Medulla oblongata (tissue), 1 donor: ENCODE results near the gene TRAF3.
"Not testable (repeated sequence)": the region's sequence is repeated elsewhere in the genome, so short reads cannot be mapped to it uniquely, and the experiment has no call there.

Source experiments
- DNase-seq: peaks from one replicate; pipeline ENCODE4 v3.0.0-alpha.2; 2015; ENCODE audit errors: extremely low spot score

TRAF3 gene

DNA sequence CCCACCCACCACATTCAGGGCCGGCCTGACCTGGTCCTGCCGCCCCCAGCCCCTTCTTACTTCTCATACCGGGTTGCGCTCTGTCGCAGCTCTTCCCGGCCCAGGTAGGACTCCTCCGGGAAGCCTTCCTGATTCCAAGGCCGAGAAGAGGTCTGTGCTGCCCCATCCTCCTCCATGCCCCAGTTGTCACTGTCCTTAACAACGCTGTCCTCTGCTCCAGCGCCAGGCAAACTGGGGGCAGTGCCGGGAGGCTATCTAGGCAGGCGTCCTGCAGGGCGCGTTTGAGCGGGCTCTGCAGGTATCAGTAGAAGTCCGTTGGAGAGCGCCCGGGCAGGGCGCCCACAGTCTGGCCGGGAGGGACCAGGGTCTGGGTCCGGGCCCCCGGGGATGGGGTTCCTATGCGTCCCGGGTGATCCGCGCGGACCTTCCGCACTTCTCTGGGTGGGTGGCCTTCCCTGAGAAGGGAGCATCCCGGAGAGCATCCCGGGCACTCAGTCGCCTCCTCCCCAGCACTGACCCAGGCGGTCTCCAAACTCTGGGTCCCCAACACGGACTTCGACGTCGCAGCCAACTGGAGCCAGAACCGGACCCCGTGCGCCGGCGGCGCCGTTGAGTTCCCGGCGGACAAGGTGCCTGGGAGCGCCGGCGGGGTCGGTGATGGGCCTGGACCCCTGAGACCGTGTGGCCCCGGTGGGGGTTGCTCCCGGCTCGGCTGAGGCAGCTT lies 146.1 kb downstream of the TRAF3 start:
- DNase-seq = no peak

DNA sequence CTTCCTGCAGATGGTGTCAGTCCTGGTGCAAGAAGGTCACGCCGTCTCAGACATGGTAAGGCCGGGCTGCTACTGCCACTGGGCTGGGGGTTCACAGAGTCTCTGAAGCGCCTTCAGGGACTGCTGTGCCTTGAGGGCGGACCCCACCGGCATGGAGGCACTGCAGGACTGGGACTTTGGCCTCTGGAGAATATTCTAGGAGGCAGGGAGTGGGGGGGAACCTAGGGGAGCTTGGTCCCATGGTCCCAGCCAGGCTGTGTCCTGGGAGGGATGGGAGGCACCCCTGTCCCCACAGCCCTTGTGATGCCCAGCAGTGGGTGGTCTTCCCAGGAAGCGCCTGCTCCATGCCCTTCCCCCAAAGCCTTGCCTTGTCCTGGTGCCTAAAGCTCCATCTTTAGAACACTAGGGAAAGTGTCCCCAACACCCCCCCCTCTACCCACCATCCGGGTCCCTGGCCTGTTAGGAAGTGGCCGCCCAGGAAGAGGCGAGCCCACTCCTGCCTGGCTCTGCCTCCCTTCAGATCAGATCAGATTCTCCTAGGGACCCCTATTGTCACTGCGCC lies 146.8 kb downstream of the TRAF3 start:
- no peak for DNase-seq

DNA sequence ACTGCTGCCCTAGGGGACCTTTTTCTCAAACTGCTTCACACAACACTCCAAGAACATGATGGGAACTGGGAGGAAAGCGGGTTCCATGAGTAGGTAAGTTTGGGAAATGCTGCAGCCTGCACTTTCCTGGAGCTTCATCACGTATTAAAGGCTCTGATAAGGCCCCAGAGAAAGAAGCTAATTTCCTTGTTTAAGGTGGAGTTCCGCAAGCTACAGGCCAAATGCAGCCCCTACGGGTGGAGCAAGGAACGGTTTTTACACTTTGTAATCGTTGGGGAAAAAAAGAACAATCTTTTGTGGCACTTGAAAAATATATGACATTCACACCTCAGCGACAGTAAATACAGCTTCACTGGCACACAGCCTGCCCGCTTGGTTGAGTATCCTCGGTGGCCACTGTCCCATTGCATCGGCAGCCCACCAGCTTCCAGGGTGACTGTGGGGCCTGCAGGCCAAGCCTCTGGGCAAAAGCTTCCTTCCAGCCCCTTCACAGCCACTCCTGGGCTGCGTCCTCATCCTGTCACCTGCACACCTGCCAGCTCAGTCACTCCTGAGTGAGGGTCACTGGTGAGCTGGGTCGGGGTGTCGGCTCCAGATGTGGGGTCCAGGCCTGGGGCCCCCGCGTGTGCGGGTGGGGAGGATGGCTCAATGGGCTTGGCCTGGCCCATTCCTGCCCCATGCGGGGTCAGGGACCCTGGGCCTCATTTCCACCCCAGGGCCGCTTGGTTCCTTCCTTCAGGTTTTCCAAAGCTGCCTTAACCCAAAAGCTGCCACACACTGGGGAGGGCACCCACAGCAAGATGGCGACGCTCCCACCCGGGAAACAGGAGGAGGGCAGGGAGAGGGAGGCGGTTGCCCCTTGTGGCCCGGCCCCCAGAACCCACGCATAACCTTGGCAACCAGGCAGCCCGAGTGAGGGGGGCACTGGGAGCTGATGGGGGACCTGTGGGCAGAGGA lies 147.7 kb downstream of the TRAF3 start:
- DNase-seq = no peak

DNA sequence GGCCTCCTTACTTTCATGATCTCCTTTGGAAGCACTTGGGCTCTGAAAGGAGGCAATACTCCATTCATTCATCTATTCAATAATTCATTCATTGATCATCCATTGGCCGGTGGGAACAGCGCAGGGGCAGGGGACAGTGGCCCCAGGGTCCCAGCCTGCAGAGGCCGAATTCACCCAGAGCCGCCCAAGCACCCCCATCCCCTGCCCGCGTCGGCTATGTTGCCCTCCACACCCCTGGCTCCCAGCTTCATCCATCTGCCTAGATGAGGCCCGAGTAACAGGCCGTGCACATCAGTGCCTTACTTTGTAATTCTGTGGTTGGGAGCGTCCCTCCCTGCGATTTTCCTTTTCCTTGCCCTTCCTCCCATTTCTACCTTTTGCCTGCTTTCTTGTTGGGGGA lies 148.4 kb downstream of the TRAF3 start:
- no peak for DNase-seq

DNA sequence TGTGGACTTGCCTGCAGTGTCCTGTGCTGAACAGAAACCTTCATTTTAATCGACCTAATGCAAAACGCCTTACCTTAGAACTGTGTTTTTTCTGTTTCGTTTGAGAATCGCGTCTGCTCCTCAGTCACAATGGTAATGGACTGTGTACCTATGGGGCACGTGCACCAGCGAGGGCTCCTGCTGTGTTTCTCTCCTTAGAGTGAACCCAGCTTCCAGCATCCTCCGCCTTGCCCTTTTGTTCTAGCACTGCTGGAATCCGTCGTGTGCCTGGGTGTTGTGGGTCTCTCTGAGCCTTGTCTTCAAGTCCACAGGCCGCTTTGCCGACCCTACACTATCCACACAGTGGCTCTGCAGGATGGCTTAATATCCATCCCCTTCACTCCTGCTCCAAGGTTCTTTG lies 148.9 kb downstream of the TRAF3 start:
- DNase-seq = no peak

DNA sequence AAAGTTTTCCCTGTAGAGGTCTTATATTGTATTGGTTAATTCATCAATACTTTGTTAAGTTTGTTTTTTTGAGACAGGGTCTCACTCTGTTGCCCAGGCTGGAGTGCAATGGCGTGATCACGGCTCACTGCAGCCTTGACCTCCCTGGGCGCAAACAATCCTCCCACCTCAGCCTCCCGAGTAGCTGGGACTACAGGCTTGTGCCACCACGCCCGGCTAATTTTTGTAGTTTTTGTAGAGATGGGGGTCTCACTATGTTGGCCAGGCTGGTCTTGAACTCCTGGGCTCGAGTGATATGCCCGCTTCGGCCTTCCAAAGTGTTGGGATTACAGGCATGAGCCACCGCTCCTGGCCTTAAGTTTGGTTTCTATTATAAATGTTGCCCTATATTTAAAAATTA lies 149.6 kb downstream of the TRAF3 start:
- DNase-seq = not testable (repeated sequence)

DNA sequence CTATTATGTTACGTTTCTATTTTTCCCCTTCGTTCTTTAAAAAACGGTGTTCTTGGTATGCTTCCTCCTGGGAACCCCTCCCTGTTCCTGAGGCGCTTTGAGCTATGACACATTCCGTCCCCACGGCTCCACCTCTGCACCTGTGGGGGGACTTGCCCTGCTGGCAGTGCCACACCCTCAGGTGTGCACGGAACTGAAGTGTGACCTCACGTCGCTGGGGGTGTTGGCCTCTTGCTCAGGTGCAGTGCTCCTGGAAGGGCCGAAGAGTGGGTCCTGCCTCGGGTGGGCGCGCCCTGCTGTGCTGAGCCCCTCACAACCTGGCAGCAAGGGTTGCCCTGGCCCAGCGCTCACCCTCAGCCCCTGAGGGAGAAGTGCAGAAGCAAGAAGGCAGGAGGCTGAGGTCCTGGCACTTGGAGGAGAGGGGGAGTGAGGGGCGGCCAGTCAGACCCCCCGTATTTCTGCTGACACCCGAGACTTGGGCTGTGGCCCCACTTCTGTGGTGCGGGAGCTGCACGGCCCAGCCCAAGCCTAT lies 150.2 kb downstream of the TRAF3 start:
- no peak for DNase-seq

DNA sequence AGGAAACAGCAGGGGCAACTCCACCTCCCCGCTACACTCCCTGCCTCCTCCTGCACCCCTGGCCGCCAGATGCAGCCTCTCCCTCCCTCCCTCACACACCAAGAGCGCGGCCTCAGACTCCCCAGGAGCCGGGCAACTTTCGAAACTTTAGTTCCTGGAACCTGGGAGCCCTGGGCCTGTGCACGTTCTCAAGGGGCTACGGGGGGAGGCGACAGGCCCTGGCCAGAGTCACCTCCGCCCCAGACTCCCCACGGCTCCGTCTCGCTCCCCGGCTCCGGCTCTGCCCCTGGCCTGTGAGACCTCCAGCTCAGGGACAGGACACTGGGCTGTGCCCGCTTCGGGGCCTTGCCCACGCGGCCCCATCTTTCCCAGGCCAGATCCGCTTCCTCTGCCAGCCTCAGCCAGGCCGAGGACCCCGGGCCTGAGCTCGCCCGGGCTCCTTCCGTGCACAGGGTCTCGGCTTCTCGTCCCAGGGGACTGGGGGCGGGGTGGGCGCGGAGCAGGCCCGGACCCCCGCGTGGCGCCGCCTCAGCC lies 150.7 kb downstream of the TRAF3 start:
- DNase-seq = no peak

DNA sequence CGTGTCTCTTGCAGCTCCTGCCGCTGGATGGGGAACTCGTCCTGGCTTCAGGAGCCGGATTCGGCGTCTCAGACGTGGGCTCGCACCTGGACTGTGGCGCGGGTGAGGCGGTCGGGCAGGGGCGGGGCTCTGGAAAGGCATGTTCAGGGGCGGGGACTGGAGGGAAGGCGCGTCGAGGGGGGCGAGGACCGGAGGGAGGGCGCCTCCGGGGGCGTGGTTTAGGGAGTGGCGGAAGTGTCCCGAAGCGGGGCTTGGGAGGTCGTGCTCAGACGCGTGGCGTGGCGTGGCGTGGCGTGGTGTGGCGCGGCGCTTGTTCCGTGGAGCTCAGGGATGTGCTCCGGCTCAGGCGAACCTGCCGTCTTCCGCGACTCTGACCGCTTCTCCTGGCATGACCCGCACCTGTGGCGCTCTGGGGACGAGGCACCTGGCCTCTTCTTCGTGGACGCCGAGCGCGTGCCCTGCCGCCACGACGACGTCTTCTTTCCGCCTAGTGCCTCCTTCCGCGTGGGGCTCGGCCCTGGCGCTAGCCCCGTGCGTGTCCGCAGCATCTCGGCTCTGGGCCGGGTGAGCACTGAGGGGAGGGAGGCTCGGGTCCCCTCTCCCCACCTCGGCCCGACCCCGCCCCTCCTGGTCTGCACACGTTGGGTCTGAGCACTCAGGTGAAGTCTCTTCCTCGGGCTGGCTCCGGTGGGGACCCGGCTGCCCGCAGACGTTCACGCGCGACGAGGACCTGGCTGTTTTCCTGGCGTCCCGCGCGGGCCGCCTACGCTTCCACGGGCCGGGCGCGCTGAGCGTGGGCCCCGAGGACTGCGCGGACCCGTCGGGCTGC lies 151.4 kb downstream of the TRAF3 start:
- no peak for DNase-seq

DNA sequence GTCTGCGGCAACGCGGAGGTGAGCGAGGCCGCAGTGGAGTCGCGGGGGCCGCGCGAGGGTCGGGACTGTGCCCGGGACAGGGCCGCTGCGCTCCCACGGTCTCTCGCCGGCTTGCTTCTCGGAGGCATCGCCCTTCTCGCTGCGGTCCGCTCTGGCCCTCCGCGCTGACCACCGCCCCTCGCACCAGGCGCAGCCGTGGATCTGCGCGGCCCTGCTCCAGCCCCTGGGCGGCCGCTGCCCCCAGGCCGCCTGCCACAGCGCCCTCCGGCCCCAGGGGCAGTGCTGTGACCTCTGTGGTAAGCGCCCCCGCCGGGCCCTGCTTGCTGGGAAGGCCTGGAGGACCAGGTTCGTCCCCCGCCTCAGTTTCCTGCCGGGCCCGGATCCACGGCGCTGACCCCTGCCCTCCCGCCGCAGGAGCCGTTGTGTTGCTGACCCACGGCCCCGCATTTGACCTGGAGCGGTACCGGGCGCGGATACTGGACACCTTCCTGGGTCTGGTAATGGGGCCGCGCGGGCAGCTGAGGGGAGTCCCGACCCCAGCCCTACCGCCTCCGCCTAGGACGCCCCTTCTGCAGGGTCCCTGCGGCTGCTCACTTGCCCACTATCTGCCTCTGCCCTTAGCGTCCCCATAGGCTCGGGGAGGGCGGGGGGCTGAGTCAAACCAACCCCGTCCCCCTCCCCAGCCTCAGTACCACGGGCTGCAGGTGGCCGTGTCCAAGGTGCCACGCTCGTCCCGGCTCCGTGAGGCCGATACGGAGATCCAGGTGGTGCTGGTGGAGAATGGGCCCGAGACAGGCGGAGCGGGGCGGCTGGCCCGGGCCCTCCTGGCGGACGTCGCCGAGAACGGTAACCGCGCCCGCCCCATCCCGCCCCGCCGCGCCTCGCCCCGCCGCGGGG lies 152.2 kb downstream of the TRAF3 start:
- DNase-seq = no peak

DNA sequence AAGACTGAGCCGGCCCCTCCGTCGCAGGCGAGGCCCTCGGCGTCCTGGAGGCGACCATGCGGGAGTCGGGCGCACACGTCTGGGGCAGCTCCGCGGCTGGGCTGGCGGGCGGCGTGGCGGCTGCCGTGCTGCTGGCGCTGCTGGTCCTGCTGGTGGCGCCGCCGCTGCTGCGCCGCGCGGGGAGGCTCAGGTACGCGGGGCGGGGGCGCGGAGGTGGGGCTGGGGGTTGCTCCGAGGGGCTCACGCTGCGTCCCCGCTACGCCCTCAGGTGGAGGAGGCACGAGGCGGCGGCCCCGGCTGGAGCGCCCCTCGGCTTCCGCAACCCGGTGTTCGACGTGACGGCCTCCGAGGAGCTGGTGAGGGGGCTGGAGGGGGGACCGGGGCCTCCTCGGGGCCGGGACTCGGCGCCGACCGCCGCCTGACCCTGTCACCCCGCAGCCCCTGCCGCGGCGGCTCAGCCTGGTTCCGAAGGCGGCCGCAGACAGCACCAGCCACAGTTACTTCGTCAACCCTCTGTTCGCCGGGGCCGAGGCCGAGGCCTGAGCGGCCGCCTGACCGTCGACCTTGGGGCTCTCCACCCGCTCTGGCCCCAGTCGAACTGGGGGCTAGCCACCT lies 153.0 kb downstream of the TRAF3 start:
- no peak for DNase-seq

DNA sequence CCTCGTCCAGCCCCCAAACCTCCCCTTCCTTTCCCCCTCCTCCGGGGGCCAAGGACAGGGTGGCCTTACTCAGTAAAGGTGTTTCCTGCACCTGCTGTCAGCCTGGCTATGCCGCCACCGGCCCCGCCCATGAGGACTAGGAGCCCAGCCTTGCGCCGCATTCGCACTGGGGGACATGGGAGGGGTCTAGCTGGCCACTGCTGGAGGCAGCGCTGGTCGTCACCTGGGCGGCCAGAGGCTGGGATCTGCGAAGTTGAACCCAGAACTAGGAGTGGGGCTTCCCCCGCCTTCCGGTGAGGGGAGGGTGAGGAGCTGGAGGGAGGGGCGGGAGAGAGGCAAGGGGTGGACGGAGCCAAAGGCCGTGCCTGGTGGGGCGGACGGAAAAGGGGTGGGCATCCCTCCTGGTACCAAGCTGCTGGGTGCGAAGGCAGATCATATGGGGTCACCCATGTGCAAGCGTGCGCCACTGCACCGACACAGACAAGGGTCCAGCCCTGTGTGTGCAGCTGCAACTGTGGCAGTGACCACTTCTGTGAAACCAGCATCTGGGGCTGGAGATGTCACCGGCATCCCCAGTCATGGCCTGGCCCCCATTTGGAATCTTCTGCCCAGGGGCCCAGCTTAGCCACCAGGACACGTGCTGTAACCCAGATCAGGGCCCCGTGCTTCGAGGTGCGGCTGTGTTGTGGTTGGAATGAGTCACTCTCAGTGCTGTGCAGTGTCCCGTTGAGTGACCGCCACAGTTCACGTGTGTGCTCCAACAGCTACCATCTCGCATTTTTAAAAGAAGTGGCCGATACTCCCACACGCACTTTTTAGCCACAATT lies 153.7 kb downstream of the TRAF3 start:
- DNase-seq = no peak

DNA sequence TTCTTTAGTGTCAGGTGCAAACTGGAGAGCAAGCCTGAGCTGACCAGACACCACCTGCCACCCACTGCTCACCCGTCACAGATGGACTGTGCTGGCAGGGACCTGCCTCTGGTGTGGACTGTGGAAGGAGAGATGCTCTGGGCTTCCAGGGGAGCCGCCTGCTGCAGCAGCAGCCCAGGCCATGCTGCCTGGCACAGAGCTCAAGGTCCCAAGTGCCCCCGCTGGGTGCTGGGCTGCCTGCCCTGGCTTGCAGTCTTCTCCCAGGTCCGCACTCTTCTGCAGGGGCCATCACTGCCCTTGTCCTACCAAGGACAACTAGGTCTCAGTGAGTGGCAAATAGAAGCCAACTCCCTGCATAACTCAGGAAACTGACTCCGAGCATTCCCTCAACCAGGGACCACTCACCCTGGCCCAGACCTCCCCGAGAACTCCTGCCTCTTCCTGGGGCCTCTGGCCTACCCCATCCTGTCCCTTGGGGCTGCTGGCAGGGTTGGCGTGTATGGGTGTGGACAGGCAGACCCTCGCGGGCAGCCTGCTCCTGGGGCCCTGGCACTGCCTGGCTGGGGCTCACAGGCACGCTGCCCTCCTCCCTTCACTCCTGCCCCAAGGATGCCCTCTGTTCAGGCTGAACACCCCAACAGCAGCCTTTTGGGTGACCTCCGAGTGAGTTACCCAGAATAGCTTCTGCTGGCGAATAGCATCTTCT lies 154.5 kb downstream of the TRAF3 start:
- no peak for DNase-seq

DNA sequence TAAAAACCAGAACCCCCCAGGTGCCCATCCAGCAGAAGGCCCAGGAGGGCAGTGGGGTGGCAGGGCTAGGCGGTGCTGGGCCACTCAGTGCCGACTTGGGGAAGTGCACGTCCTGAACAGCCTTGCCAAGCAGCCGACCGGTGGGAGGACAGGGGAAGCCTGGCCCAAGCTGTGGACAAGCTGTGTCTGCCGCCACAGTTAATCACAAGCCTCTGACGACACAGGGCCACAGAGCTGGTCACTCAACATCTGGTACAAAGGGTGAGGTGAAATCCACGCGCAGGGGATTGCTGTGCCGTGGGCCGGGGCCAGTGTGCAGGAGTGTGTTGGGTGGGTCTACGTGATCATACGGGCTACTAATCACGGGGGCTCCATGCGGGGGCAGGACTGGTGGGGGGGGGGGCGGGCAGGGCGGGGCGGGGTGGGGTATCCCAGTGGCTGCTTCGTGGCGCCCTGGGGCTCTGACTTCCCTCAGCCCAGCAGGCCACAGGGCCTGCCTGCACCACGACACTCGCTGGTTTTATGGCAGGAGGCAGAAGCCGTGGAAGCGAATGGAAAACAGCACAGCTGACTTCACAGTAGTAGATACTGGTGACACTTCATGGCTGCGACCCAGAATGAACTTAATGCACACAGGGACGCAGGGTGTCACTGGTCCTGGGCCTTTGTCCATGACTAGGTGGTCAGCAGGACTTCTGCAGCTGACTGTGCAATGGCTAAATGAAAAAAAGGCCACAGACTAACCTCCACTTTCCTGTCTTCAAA lies 155.4 kb downstream of the TRAF3 start:
- DNase-seq = no peak

DNA sequence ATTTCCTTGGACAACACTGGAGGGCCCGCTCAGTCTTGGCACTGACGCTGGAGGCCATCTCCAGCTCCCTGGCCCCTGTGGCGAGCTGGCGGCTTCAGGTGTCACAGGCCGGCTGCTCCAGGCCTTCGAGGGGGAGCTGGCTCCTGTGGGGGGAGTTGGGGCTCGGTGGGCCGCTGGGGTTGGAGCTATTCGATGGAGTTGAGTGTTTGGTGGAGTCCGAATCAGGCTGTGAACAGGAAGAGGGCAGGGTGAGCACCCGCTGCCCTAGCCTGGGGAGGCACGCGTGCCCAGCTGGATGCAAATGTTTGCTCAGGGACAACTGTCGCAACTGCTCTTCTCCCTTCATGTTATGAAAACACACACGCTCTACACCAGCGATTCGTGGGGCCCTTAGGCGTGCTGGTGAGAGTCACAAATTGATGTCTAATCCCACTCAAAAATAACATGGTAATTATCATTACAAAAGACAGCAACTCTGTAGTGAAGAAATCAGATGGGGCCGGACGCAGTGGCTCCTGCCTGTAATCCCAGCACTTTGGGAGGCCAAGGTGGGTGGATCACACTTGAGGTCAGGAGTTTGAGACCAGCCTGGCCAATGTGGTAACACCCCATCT lies 156.5 kb downstream of the TRAF3 start:
- DNase-seq = no peak

DNA sequence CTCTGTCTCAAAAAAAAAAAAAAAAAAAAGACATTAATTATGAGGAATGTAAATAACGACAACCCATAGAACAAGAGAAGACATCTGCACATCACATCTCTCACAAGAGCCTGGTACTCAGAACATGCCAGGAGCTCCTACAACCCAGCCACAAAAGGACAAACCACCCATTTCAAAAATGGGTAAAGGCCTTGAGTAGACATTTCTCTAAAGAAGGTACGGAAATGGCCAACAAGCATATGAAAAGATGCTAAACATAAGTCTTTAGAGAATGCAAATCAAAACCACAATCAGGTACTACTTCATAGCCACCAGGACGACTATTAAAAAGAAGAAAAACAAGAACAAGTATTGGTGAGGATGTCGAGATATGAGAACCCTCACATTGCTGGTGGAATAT lies 158.5 kb downstream of the TRAF3 start:
- DNase-seq = no peak
